ENCODE data around the gene ZNF354C. TPM values are rescaled to one million over a fixed set of nuclear protein-coding genes. Genes with fewer than 3 reads are reported as not detected.

ZNF354C gene
- total and polyA plus RNA-seq, 10 of the 15 experiments (the other 5 are each of a cell fraction or from before 2014, with no cell fraction given), result 0.01 to 0.03 (median 0.02) TPM; not detected in 7

DNA sequence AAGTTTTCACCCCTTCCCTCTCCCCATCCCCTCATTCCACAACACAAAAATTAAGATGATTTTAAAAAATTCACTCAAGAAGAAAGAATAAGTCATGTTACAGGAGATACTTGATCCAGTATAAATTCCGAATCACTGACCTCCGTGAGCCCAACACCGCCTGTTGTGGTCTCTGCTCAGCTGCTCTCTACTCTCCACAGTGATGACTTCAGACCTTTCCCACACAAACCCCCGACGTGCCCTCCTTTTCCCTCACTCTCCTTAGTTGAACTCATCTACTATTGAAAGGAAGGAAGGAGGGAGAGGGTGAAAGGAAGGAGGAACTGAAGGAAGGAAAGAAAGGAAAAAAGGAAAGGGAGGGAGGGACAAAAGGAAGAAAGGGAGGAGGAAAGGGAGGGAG lies 55.1 kb downstream of the ZNF354C start (continued):
- TF ChIP-seq, protein P1, sequence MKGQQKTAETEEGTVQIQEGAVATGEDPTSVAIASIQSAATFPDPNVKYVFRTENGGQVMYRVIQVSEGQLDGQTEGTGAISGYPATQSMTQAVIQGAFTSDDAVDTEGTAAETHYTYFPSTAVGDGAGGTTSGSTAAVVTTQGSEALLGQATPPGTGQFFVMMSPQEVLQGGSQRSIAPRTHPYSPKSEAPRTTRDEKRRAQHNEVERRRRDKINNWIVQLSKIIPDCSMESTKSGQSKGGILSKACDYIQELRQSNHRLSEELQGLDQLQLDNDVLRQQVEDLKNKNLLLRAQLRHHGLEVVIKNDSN (IDR thresholded peaks at IDR 0.05; ENCODE audit: borderline replicate concordance, extremely low read length, insufficient read depth, low read depth, low read length), result no peak
- TF ChIP-seq, protein P2, sequence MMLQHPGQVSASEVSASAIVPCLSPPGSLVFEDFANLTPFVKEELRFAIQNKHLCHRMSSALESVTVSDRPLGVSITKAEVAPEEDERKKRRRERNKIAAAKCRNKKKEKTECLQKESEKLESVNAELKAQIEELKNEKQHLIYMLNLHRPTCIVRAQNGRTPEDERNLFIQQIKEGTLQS (IDR thresholded peaks at IDR 0.05; ENCODE audit: borderline replicate concordance, extremely low read depth, low read depth, low read length), result no peak

DNA sequence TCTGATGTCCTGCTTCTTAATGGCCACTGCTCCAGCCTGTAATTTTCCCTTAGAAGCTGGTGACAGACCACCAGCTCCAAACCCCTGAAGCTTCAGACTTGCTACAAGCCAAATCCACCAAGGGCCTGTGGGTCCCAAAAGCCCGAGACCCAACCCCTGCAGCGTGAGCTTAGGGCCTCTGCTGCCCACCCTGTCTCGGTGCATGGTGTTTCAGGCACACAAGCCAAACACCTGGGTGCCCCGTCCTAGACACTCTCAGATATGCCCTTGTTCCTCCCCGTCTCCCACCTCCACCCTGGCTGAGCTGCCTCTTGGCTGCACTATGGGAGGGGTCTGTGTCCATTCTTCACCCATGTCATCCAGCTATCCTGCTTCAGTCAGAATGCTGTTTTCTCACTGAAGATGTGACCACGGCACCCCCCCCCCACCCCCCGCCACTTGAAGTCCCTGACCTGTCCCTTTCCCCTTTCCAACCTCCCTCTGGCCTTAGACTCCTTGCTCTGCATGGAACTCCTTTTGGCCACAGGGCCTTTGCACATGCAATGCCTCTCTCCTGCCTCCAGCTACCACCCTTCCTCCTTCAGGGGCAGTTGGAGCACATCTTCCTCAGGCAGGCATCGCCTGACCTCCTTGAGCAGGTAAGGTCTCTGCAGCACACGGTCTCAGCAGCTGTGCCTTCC lies 55.8 kb downstream of the ZNF354C start:
- TF ChIP-seq TCF7 (IDR thresholded peaks at IDR 0.05; ENCODE audit: borderline replicate concordance) (no peak), TCF3 (IDR thresholded peaks at IDR 0.05; ENCODE audit: borderline replicate concordance, insufficient read depth, low read depth, low read length) (no peak)
- Histone ChIP-seq H3K4me2 (ENCODE audit: control insufficient read depth, insufficient read depth) (no peak overlapping the region), H3K9ac (ENCODE audit: control insufficient read depth, insufficient read depth, low read length) (no peak overlapping the region), H3K79me2 (ENCODE audit: control insufficient read depth, insufficient read depth, low read length) (no peaks in the 10 kb centered on the region), H2AFZ (ENCODE audit: control insufficient read depth, low read depth, low read length) (no peak overlapping the region), H3K36me3 (ENCODE audit: control insufficient read depth in 2 of 2, insufficient read depth in 2 of 2, low read length in 1 of 2) (no peaks in the 10 kb centered on the region), H3K4me1 (ENCODE audit: control insufficient read depth, insufficient read depth, low read length) (no peaks in the 10 kb centered on the region), H3K27ac (ENCODE audit: control insufficient read depth, insufficient read depth) (no peak overlapping the region), H3K27me3 (replicated peaks in 1 of 2; ENCODE audit: control insufficient read depth in 2 of 2, insufficient read depth in 2 of 2, low read length in 1 of 2) (no peaks in the 10 kb centered on the region), H3K4me3 (no peak overlapping the region), H4K20me1 (ENCODE audit: control insufficient read depth, insufficient read depth) (no peaks in the 10 kb centered on the region), H3K9me3 (replicated peaks; ENCODE audit: control insufficient read depth, insufficient read depth, low read length) (no peaks in the 10 kb centered on the region; the same call in 2 of the 3 replicates)
- POLR2A ChIA-PET, result no interaction called here
- in situ Hi-C loops (cut with MboI), result no loop called here
- CTCF ChIA-PET, result no interaction called here
- ATAC-seq (no peak), FAIRE-seq (no peak), DNase-seq (ENCODE audit: low read depth, low spot score) (no peak)
- SMC1A ChIA-PET (ENCODE audit: uncharacterized antibody, unreplicated experiment), result no interaction called here
- RAD21 ChIA-PET (ENCODE audit: unreplicated experiment), result no interaction called here
- no TSS peak for BruUV-seq (replicated peaks)
- intact Hi-C loops (cut with micrococcal nuclease; ENCODE audit: unreplicated experiment), result no loop called here
- 18% methylated on average over 7 of the region's 9 CpGs for WGBS (ENCODE audit: insufficient coverage, insufficient replicate concordance, low lambda C conversion rate, missing lambda C conversion rate)
